Cardiac muscle cell (in vitro differentiated cells and primary cell): ENCODE results near the gene ATAD5. TPM values are rescaled to one million over a fixed set of nuclear protein-coding genes. Genes with fewer than 3 reads are reported as not detected.

Experiments used
- DNase-seq, 2 donors: peaks; one replicate each; pipeline versions ENCODE4 v3.0.0 to v3.0.0-alpha.2; 2010 to 2017; ENCODE audit warnings: low read depth in 1 of 2, low spot score in 1 of 2
- H3K27ac ChIP-seq: fragments of 200-600 bp; sonication (generic); 2 replicates; pipeline ENCODE4 v1.5.1; 2016
- H3K27me3 ChIP-seq: fragments of 200-600 bp; sonication (generic); 2 replicates; pipeline ENCODE4 v1.6.0; 2016; ENCODE audit warnings: control low read depth
- H3K36me3 ChIP-seq: fragments of 200-600 bp; sonication (generic); 2 replicates; pipeline ENCODE4 v1.5.1; 2016; ENCODE audit warnings: control low read depth
- H3K4me1 ChIP-seq: fragments of 200-600 bp; sonication (generic); 2 replicates; pipeline ENCODE4 v1.8.1; 2017; ENCODE audit warnings: low read depth, mild to moderate bottlenecking, mixed run types
- H3K4me3 ChIP-seq: fragments of 200-600 bp; sonication (generic); 2 replicates; pipeline ENCODE4 v1.5.1; 2016; ENCODE audit warnings: mild to moderate bottlenecking
- H3K9me3 ChIP-seq: fragments of 200-600 bp; sonication (generic); 2 replicates; pipeline ENCODE4 v1.5.1; 2017; ENCODE audit warnings: low read depth, mild to moderate bottlenecking, control low read depth
- polyA plus RNA-seq: library from polyadenylated mRNA; unstranded; fragments of >200 nt; fragmentation: Nextera tagmentation; extraction: Ambion mirVana; gene quantifications from 2 replicates; pipeline ENCODE4 v1.2.1, GENCODE V29; 2016
- total RNA-seq: library from RNA; depleted of rRNA; stranded (reverse); fragments of >200 nt; gene quantifications from 2 replicates; pipeline ENCODE4 v1.2.3, GENCODE V29; 2016
- TF ChIP-seq, protein P1 (sequence below): IDR thresholded peaks from 2 replicates; pipeline ENCODE4 v1.5.1; 2012; ENCODE audit warnings: low read depth, mild to moderate bottlenecking, low read length

The ATAD5 gene
- total and polyA plus RNA-seq, 2 experiments from 2014 or later, result 4.1 to 6.3 TPM

DNA sequence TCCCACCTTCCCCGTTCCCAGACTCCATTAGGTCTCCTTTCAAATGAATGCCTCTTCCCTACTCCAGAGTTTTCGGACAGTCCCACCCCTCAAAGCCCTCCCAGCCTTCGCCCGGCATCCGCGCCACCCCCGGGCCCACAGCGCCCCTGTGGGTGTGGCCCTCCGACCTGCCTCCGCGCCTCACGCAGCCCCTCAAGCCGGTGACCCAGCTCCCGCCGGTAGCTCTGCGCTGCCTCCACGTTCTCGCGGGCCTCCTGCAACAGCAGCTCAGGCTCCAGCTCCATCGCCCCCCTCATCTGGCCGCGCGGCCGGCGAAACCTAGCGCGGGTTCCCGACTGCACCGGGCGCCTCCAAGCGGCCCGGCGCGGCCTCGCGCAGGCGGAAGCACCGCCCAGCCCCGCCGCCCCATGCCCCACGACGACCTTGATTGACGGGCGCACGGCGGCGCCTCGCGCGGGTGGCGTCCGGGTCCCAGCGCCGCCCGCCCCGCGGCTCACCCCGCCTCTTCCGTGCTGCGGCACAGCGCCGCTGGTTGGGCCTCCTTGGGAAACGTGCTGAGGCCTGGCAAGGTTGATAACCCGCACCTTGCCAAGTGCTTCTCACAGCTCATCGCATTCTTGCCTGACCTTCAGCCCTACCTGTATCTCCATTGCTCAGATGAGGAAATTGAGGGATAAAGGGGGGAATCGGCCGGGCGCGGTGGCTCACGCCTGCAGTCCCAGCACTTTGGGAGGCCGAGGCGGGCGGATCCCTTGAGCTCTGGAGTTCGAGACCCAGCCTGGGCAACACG, 7.2 kb upstream of the ATAD5 start, which contains the start of gene CRLF3:
TSS of gene CRLF3 (minus strand) at position 337 of the 790 bp plus-strand sequence. CDS start at position 296, 41 bp downstream.
- Histone ChIP-seq H3K9me3 (no peaks in the 10 kb centered on the region), H3K4me1 (peaks cover 19% of the 10 kb centered on the region), H3K27ac (peak within 1 kb of the TSS; percentile 83), H3K36me3 (no peaks in the 10 kb centered on the region), H3K4me3 (peak within 1 kb of the TSS; percentile 70), H3K27me3 (no peaks in the 10 kb centered on the region)
- TF ChIP-seq, protein P1, sequence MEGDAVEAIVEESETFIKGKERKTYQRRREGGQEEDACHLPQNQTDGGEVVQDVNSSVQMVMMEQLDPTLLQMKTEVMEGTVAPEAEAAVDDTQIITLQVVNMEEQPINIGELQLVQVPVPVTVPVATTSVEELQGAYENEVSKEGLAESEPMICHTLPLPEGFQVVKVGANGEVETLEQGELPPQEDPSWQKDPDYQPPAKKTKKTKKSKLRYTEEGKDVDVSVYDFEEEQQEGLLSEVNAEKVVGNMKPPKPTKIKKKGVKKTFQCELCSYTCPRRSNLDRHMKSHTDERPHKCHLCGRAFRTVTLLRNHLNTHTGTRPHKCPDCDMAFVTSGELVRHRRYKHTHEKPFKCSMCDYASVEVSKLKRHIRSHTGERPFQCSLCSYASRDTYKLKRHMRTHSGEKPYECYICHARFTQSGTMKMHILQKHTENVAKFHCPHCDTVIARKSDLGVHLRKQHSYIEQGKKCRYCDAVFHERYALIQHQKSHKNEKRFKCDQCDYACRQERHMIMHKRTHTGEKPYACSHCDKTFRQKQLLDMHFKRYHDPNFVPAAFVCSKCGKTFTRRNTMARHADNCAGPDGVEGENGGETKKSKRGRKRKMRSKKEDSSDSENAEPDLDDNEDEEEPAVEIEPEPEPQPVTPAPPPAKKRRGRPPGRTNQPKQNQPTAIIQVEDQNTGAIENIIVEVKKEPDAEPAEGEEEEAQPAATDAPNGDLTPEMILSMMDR, result peak; percentile 52
- DNase-seq, result peak; percentile 95

DNA sequence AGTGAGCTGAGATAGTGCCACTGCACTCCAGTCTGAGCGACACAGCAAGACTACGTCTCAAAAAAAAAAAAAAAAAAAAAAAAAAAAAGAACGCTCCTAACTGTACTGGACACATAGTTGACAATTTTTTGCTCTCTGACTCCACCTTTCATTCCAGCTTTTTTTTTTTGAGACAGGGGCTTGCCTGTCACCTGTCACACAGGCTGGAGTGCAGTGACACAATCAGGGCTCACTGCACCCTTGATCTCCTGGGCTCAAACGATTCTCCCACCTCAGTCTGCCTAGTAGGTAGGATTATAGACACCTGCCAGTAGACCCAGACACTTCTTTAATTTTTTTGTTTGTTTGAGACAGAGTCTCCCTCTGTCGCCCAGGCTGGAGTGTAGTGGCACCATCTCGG, 4.7 kb upstream of the ATAD5 start:
- no peak overlapping the region for H3K27ac ChIP-seq
- peaks cover 18% of the 10 kb centered on the region for H3K4me1 ChIP-seq
- H3K4me3 ChIP-seq, result no peak overlapping the region
- H3K9me3 ChIP-seq, result no peaks in the 10 kb centered on the region
- TF ChIP-seq, protein P1, result no peak
- DNase-seq, result no peak
- H3K36me3 ChIP-seq, result no peaks in the 10 kb centered on the region
- no peaks in the 10 kb centered on the region for H3K27me3 ChIP-seq

DNA sequence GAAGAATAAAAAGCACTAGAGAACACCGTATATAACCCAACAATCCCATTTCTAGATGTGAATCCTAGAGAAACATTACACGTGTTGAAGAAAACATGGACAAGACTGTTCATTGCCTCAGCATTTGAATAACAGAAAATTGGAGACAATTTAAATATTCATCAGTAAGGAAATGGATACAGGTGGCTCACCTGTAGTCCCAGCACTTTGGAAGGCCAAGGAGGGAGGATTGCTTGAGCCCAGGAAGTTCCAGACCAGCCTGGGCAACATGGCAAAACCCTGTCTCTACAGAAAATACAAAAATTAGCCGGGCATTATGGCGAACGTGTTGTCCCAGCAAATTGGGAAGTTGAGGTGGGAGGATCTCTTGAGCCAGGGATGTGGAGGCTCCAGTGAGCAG, 2.7 kb upstream of the ATAD5 start:
- H3K27ac ChIP-seq, result no peak overlapping the region
- no peaks in the 10 kb centered on the region for H3K36me3 ChIP-seq
- no peaks in the 10 kb centered on the region for H3K27me3 ChIP-seq
- no peak for DNase-seq
- no peaks in the 10 kb centered on the region for H3K9me3 ChIP-seq
- TF ChIP-seq, protein P1, result no peak
- no peak overlapping the region for H3K4me3 ChIP-seq
- peaks cover 11% of the 10 kb centered on the region for H3K4me1 ChIP-seq

DNA sequence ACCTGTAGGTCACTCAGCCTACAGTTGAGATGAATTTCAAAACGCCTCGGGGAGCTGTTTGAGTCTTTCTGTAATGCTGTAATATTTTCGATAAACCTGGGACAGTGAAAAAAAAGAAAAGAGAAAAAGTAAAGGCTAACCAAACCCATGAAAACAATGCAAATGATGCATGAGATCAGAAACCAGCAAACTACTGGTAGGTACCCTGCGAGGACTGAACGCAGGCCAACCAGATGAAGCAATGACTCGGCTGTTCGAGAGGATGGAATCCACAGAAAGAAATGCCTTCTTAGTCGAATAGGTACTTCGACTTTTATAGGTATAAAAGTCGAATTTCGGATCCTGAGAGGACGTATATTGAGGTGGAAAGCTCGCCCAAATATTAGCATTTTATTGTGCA, 509 bp upstream of the ATAD5 start:
- Histone ChIP-seq H3K27ac (peak overlapping the region; percentile 84), H3K36me3 (no peaks in the 10 kb centered on the region), H3K27me3 (no peaks in the 10 kb centered on the region), H3K9me3 (no peaks in the 10 kb centered on the region), H3K4me3 (peak overlapping the region; percentile 92), H3K4me1 (peaks cover 11% of the 10 kb centered on the region)
- peak in 1 of 2 donors; percentile 18 for DNase-seq
- TF ChIP-seq, protein P1, result no peak

DNA sequence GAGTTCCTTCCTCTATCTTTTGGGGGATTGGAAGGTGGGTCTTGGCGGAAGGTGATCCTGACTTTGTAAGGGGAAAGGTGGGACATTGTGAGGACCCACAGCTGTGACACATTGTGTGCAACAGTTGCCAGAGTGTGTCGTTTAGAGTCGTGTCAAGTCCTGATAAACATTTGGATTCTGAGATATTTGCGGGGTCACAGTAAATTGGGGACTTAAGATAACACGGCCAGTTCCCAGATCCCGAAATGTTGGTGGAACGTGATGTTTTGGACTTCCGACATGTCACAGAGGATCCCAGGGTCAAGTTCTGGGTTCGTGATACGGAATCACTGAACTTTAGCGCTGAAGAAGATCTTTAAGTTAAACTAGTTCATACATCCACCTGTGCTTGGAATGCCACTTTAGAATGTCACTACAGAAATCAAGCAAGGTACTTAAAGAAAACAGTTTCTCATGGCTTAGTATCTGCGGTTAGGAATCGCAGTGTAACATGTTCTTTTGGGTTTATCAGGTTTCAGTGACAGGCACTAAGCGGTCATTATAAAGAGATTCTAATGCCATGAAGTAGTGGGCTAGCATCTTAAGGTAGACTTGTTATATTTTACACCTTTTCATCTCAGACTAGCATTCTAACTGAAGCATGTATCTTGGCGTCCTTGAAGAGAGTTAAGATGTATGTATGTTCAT, 815 bp downstream of the ATAD5 start:
- peak in 1 of 2 donors; percentile 1 for DNase-seq
- Histone ChIP-seq H3K4me1 (peaks cover 8% of the 10 kb centered on the region), H3K4me3 (peak overlapping the region; percentile 92), H3K9me3 (no peaks in the 10 kb centered on the region), H3K36me3 (peaks cover 4% of the 10 kb centered on the region), H3K27me3 (no peaks in the 10 kb centered on the region), H3K27ac (peak overlapping the region; percentile 84)
- TF ChIP-seq, protein P1, result no peak
